ENCODE results near the gene ABCA1. TPM values are rescaled to one million over a fixed set of nuclear protein-coding genes. Genes with fewer than 3 reads are reported as not detected.

ABCA1 gene
- total and polyA plus RNA-seq, 10 of the 15 experiments (the other 5 are each of a cell fraction or from before 2014, with no cell fraction given), result 0.01 to 0.56 (median 0.16) TPM

- Histone ChIP-seq H3K4me1 (ENCODE audit: control insufficient read depth, insufficient read depth, low read length) (no peaks in the 10 kb centered on the region), H3K79me2 (ENCODE audit: control insufficient read depth, insufficient read depth, low read length) (no peaks in the 10 kb centered on the region), H3K9ac (ENCODE audit: control insufficient read depth, insufficient read depth, low read length) (no peak overlapping the region), H3K9me3 (replicated peaks; ENCODE audit: control insufficient read depth, insufficient read depth, low read length) (no peaks in the 10 kb centered on the region), H2AFZ (ENCODE audit: control insufficient read depth, low read depth, low read length) (no peak overlapping the region), H3K4me2 (ENCODE audit: control insufficient read depth, insufficient read depth) (no peak overlapping the region), H4K20me1 (ENCODE audit: control insufficient read depth, insufficient read depth) (no peaks in the 10 kb centered on the region), H3K4me3 (no peak overlapping the region), H3K27me3 (replicated peaks in 1 of 2; ENCODE audit: control insufficient read depth in 2 of 2, insufficient read depth in 2 of 2, low read length in 1 of 2) (peaks cover 0 to 1% of the 10 kb centered on the region in 2 experiments; a peak in 1 of 4 replicates), H3K27ac (ENCODE audit: control insufficient read depth, insufficient read depth) (no peak overlapping the region), H3K36me3 (ENCODE audit: control insufficient read depth in 2 of 2, insufficient read depth in 2 of 2, low read length in 1 of 2) (no peaks in the 10 kb centered on the region)
- ChIA-PET POLR2A (no interaction called here), CTCF (interaction anchor here (0.9 kb wide), 1 partner anchor 638 kb away, joined by 3 read pairs; no protein-coding TSS in a partner anchor), RAD21 (ENCODE audit: unreplicated experiment) (no interaction called here), SMC1A (ENCODE audit: uncharacterized antibody, unreplicated experiment) (no interaction called here)
- no TSS peak for BruUV-seq (replicated peaks)
- FAIRE-seq (no peak), DNase-seq (ENCODE audit: low read depth, low spot score) (no peak), ATAC-seq (no peak)
- intact Hi-C loops (cut with micrococcal nuclease; ENCODE audit: unreplicated experiment) (no loop called here), in situ Hi-C loops (cut with MboI) (no loop called here)
- TF ChIP-seq BMI1 (IDR thresholded peaks at IDR 0.05; ENCODE audit: borderline replicate concordance) (no peak), STAT1 (conservative IDR thresholded peaks at IDR 0.05) (no peak), KLF5 (IDR thresholded peaks at IDR 0.05; ENCODE audit: partially characterized antibody) (no peak), ZNF207 (IDR thresholded peaks at IDR 0.05; ENCODE audit: borderline replicate concordance) (no peak), ZNF24 (IDR thresholded peaks at IDR 0.05) (no peak), KDM1A (IDR thresholded peaks at IDR 0.05; ENCODE audit: borderline replicate concordance) (no peak), YY1 (IDR thresholded peaks at IDR 0.05; ENCODE audit: low read depth, low read length) (no peak), SIN3A (IDR thresholded peaks at IDR 0.05; ENCODE audit: low read depth, low read length) (no peak), PML (IDR thresholded peaks at IDR 0.05; ENCODE audit: low read length) (no peak), NRF1 (conservative IDR thresholded peaks at IDR 0.05; ENCODE audit: low read depth, low read length) (no peak), ETV6 (conservative IDR thresholded peaks at IDR 0.05 in 1 of 2, IDR thresholded peaks at IDR 0.05 in 1 of 2; ENCODE audit: borderline replicate concordance in 1 of 2, low read depth in 1 of 2) (no peak), HDAC2 (IDR thresholded peaks at IDR 0.05) (no peak), IKZF1 (conservative IDR thresholded peaks at IDR 0.05) (no peak)
- TF ChIP-seq, protein P1, sequence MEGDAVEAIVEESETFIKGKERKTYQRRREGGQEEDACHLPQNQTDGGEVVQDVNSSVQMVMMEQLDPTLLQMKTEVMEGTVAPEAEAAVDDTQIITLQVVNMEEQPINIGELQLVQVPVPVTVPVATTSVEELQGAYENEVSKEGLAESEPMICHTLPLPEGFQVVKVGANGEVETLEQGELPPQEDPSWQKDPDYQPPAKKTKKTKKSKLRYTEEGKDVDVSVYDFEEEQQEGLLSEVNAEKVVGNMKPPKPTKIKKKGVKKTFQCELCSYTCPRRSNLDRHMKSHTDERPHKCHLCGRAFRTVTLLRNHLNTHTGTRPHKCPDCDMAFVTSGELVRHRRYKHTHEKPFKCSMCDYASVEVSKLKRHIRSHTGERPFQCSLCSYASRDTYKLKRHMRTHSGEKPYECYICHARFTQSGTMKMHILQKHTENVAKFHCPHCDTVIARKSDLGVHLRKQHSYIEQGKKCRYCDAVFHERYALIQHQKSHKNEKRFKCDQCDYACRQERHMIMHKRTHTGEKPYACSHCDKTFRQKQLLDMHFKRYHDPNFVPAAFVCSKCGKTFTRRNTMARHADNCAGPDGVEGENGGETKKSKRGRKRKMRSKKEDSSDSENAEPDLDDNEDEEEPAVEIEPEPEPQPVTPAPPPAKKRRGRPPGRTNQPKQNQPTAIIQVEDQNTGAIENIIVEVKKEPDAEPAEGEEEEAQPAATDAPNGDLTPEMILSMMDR (IDR thresholded peaks at IDR 0.05 in 2 of 3, conservative IDR thresholded peaks at IDR 0.05 in 1 of 3; ENCODE audit: control insufficient read depth in 2 of 3, extremely low read depth in 1 of 3, insufficient read depth in 1 of 3, low read depth in 3 of 3, low read length in 3 of 3), result no peak
- WGBS (ENCODE audit: insufficient coverage, insufficient replicate concordance, low lambda C conversion rate, missing lambda C conversion rate), result 62% methylated on average over 4 of the region's 4 CpGs
Measured at GRCh38 chr9:104836767-104837166, 91.2 kb downstream of the ABCA1 start.
